ENCODE results near the gene DCLK1.
"Not testable (repeated sequence)": the region's sequence is repeated elsewhere in the genome, so short reads cannot be mapped to it uniquely, and the experiment has no call there.

DCLK1 gene

DNA sequence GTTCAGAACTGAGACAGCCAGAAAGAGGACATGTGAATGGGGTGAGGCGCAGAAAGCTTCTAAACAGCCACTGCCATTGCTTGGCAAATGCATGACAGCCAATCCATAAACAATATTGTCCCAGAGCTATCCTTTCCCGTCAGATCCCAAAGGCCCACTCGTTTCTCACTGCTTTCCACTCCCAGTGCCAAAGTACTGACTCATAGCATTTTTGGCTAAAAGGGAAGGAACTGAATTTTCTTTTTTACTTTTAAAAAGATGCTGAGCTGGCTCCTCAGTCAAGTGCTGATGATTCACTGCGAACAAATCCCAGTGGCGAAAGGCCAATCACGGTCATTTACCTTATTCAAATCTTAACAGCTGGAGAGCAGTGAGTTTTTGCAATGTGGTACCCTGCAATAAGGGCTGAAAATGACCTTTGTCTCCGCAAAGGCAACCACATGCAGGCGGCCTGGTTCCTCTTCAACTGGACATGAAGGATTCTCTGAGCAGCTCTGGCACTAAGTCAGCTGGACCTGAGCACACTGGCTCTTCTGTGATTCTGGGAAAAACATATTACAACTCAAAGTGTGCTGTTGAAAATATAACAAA, 151.7 kb downstream of the DCLK1 start:
- no peak for DNase-seq

DNA sequence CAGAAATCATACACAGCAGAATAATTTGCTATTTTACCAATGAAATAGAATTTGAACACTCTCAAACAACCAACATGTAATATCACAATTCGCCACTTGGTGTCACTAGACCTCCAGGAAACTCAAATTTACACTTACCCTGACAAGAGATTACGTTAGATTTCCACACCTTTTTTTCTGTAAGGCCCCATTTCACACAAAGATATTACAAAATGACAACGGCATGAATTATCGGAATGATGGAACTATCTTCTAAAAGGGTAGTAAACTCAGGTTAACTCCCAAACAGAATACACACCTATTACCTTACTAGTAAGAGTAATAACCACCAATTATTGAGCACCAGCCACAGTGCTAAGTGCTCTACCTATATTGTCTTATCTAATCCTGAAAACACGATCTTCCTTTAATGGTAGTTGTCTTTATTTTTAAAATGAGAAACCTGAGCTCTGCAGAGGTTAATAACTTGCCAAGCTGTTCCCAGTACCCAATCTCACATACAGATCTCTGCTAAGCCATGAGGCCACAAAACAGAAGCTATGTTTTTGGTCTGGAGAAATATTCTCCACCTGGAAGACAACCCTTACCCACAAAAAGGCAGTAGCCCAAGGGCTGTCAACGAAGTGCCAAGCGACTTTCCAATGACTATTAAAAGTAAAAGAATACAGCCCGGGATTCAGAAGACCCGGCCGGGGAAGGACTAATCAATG, 152.4 kb downstream of the DCLK1 start:
- DNase-seq, result peak; percentile 26

GRCh38 chr13:35977060-35977459, 154.1 kb downstream of the DCLK1 start:
- DNase-seq, result no peak

DNA sequence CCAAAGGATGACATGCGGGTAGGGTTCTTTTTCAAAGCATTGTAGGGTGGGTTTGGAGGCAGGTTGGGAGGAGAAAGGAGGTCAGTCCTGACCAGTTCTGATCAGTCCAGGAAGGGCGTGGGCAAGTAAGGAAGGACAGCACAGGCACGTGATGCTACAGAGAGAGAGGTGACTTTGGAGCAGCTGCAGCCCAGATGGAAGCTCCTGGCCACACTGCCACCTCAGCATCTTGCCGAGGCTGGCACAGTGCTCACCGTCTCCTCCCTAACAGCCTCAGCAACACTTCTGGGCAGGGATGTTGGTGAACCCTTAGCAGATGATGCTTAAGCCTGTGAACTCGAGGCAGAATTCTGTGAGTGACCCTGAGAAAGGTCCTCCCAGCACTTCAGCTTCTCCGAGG, 155.1 kb downstream of the DCLK1 start:
- no peak for DNase-seq

DNA sequence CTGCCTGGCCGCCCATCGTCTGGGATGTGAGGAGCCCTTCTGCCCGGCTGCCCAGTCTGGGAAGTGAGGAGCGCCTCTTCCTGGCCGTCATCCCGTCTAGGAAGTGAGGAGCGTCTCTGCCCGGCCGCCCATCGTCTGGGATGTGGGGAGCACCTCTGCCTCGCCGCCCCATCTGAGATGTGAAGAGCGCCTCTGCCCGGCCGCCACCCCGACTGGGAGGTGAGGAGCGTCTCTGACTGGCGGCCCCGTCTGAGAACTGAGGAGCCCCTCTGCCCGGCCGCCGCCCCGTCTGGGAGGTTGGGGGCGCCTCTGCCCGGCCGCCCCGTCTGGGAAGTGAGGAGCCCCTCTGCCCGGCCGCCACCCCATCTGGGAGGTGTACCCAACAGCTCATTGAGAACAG, 164.2 kb downstream of the DCLK1 start:
- not testable (repeated sequence) for DNase-seq

GRCh38 chr13:35966024-35966423, 165.2 kb downstream of the DCLK1 start:
- DNase-seq, result no peak

DNA sequence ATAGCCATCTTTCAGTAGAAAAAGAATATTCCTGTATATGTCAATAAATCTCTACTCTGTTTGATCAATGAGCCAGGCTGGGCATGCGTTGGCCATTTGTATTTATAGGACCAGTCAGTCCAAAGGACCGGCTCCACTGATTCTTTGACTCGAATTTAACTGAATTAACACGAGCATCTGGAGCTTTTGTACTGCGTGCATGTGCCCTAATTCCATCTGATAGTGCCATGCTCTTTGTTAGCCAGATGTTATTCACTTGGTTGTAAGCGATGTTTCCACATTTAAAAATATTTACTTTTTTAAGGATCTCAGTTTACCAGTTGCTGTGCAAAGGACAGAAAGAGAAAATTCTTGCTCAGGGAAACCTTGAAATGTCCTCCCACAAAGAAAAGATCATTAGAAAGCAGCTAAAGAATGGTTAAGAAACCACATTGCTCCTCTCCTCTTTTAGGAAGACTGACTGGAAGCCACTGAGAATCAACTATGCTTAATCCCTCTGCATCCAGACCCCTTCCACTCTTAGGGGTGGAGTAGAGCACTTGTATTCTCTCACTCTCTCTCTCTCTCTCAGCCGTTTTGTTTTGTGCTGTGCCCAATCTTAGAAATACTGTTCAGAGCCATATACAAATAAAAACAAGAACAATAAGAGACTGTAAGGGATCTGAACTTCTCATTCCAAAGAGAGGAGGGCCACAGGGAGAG, 165.8 kb downstream of the DCLK1 start:
- DNase-seq, result no peak

DNA sequence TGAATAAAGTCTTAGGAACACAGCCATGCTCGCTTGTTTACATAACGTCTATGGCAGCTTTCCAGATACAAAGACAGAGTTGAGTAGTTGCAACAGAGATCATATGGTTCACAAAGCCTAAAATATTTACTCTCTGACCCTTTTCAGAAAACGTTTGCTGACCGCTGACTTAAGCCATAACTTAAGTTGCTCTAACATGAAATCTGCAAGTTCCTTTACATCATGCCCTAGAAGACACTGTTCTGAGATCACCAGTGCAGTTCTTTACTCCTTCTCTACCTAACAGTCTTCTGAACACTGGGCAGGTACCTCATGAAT, 166.4 kb downstream of the DCLK1 start:
- DNase-seq, result no peak

DNA sequence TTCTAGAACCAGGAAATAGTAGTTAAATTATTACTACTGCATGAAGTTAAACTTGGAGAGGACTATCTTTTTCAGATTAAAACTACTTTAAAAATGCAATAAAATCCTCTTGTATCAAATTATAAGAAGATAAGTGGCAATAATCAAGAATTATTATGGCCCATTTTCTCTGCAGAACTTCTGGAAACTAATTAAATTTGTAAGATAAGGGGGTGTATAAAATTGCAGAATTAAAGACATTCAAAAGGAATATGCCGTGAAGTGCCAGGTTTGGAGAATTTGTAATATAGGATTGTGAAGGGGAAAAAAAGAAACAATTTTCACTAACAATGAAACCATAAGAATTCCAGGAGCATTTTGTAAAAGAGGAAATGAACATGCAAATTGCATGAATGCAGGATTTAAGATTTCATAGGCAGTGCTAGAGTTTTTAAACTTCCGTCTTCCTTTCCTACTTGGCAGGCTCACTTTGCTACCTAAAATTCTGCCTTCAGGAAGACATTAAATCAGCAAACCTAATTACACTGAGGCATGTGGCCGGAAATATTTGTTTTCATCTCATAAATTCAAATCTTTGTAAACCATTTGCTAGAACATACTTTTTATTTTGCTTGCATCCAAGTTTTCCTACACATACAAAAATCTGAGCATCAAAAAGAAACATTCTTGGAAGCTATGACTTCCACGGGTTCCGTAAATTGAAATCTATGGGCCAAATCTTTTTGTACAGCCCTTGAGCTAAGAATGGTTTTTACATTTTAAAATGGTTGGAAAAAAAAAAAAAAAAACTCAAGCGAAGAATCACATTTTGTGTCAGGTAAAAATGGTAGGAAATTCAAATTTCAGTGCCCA, 166.9 kb downstream of the DCLK1 start:
- no peak for DNase-seq

DNA sequence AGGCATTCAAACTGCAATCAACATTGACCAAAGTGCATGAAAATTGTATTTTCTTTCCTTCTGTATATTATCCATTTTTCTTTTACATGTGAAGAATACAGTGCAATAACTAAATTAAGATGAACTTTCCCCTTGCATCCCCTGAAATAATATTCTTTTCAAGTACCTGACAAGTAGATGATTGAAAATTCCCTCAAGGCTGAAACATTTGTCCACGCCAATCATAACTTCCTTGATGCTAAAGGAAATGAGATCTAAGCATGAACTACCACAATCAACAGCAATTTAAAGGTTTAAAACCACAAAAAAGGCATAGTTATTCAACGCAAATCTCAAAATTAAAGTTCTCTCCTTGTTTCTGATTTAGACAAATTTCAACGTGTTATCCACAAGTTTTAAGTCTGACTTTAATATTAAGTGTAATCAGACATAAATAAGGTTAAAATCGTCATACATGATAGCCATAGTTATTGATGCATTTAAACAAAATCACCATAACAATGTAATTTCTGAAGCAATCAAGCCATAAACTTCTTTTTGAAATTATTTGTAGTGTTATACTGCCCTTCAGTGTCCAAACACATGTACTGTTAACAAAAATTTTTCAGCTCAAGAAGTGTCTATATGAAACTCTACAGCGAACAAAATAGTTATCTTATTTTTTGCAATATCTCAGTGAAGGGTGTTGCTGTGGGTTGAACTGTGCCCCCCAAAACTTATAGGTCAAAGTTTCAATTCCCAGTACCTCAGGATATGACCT, 169.5 kb downstream of the DCLK1 start:
- DNase-seq, result no peak

DNA sequence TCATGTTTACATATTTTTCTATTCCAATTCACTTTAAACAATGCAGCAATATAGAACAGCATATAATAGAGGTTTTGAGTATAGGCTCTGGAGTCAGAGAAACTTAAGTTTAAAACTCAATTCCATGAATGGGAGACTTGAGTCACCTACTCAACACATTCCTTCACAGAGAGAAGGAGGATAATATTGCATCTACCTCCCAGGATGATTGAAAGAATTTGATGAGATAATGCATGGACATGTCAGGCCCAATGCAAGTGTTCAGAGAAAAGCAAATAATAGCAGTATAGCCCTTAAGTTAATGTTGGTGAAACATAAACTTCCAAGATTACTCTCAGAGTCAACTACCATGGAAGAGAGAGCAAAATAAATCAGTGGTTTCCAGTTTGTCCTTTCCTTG, 170.2 kb downstream of the DCLK1 start:
- no peak for DNase-seq

DNA sequence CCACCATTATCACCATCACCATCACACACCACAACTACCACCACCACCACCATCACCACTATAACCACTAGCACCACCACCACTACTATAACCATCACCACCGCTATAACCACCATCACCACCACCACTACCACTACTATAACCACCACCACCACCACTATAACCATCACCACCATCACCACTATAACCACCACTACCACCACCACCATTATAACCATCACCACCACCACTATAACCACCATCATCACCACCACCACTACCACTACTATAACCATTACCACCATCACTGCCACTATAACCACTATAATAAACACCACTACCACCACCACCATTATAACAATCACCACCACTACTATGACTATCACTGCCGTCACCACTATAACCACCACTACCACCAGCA, 173.2 kb downstream of the DCLK1 start:
- no peak for DNase-seq

- DNase-seq, result no peak
These were observed 173.9 kb downstream of the DCLK1 start for GRCh38 chr13:35957241-35957731.

DNA sequence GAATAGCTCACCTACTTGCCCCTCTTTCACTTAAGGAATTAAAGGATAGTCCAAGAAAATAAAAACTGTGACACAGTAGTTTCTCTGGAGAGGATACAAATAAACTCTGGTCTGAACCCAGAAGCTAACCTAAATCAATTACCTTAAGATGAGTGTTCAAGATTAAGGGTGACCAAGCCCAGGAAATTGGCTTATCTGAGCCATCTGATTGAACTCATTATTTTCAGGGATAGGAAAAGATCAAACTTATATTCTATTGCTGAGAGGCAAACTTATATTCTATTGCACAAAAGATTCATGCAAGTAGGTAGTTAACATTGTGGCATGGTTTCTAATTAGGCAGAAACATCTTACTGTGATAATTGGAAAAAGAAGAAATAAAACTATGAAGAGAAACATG, 175.1 kb downstream of the DCLK1 start:
- DNase-seq, result no peak

GRCh38 chr13:35954207-35954560, 177.0 kb downstream of the DCLK1 start:
- no peak for DNase-seq

- no peak for DNase-seq
These were observed 177.5 kb downstream of the DCLK1 start for GRCh38 chr13:35953537-35954206.

GRCh38 chr13:35947315-35947714, 183.9 kb downstream of the DCLK1 start:
- no peak for DNase-seq

- no peak for DNase-seq
These were observed 185.8 kb downstream of the DCLK1 start for GRCh38 chr13:35945368-35945767.

DNA sequence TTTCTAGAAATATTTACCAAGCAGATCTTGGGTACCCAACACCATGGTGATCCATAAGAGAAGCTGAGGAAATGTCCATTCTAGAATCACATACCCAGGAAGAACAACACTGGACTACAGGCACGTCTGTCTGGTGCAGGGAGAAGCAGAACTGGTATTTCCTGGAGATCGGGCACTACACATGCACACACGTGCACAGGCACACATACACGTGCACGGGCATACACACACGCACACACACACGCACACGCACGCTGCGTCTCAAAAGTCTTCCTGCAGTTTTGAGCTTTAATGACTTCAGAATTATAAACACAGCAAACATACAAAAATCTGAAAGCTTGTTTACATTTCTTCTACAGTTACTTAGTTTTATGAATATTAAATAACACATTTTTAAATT, 189.8 kb downstream of the DCLK1 start:
- no peak for DNase-seq

DNA sequence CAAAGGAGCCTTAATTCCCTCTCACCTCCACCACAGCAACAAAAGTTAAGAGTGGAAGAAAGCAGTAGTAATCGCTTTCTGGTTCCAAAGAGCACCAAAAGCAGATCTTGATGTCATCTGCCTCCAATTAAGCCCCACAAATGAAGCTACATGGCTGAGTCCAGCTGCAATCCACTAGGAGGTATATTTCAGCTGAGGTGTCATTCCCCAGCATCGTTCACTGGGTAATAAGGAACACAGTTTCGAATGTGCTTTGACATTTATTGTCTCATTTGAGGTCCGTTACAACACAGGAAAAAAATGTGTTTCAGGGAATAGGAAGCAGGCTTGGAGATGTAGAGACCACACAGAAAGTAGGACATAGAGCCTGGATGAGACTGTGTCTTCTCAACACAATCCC, 190.4 kb downstream of the DCLK1 start:
- DNase-seq, result no peak

GRCh38 chr13:35936246-35936978, 194.8 kb downstream of the DCLK1 start:
- no peak for DNase-seq
